ENCODE measurements around the gene DAPK1.

The DAPK1 gene

GRCh38 chr9:87497604-87498045 is at the start of gene DAPK1:
TSS of gene DAPK1 (plus strand) at chr9:87497867. CDS start at chr9:87499078, 1,211 bp downstream.
- peak; percentile 82 for ATAC-seq
- TF ChIP-seq ZNF70 (CRISPR knock-in tag; IDR thresholded peaks at IDR 0.05) (no peak), PPARA (CRISPR knock-in tag; IDR thresholded peaks at IDR 0.05; ENCODE audit: borderline replicate concordance) (no peak), ESRRG (CRISPR knock-in tag; IDR thresholded peaks at IDR 0.05) (no peak), ZC3H10 (CRISPR knock-in tag; IDR thresholded peaks at IDR 0.05) (no peak), RARB (CRISPR knock-in tag; IDR thresholded peaks at IDR 0.05) (no peak), TSHZ2 (CRISPR knock-in tag; IDR thresholded peaks at IDR 0.05) (no peak), GLIS3 (CRISPR knock-in tag; IDR thresholded peaks at IDR 0.05) (no peak), TCF4 (CRISPR knock-in tag; IDR thresholded peaks at IDR 0.05; ENCODE audit: borderline replicate concordance) (no peak), BACH2 (CRISPR knock-in tag; IDR thresholded peaks at IDR 0.05; ENCODE audit: borderline replicate concordance) (no peak), ISL1 (CRISPR knock-in tag; IDR thresholded peaks at IDR 0.05) (no peak), ARNTL (CRISPR knock-in tag; IDR thresholded peaks at IDR 0.05; ENCODE audit: borderline replicate concordance, low read depth) (no peak), ZNF8 (CRISPR knock-in tag; IDR thresholded peaks at IDR 0.05) (no peak), TOX (CRISPR knock-in tag; IDR thresholded peaks at IDR 0.05; ENCODE audit: borderline replicate concordance) (no peak), OSR1 (CRISPR knock-in tag; IDR thresholded peaks at IDR 0.05) (no peak), CSDC2 (CRISPR knock-in tag; IDR thresholded peaks at IDR 0.05) (no peak), SNAI2 (CRISPR knock-in tag; IDR thresholded peaks at IDR 0.05) (no peak), ZNF565 (CRISPR knock-in tag; conservative IDR thresholded peaks at IDR 0.05; ENCODE audit: low read depth) (no peak)
- TF ChIP-seq, protein P1, sequence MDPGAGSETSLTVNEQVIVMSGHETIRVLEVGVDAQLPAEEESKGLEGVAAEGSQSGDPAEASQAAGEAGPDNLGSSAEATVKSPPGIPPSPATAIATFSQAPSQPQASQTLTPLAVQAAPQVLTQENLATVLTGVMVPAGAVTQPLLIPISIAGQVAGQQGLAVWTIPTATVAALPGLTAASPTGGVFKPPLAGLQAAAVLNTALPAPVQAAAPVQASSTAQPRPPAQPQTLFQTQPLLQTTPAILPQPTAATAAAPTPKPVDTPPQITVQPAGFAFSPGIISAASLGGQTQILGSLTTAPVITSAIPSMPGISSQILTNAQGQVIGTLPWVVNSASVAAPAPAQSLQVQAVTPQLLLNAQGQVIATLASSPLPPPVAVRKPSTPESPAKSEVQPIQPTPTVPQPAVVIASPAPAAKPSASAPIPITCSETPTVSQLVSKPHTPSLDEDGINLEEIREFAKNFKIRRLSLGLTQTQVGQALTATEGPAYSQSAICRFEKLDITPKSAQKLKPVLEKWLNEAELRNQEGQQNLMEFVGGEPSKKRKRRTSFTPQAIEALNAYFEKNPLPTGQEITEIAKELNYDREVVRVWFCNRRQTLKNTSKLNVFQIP (CRISPR knock-in tag; IDR thresholded peaks at IDR 0.05; ENCODE audit: borderline replicate concordance, low read depth) = no peak
- TF ChIP-seq, protein P2, sequence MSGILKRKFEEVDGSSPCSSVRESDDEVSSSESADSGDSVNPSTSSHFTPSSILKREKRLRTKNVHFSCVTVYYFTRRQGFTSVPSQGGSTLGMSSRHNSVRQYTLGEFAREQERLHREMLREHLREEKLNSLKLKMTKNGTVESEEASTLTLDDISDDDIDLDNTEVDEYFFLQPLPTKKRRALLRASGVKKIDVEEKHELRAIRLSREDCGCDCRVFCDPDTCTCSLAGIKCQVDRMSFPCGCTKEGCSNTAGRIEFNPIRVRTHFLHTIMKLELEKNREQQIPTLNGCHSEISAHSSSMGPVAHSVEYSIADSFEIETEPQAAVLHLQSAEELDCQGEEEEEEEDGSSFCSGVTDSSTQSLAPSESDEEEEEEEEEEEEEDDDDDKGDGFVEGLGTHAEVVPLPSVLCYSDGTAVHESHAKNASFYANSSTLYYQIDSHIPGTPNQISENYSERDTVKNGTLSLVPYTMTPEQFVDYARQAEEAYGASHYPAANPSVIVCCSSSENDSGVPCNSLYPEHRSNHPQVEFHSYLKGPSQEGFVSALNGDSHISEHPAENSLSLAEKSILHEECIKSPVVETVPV (CRISPR knock-in tag; IDR thresholded peaks at IDR 0.05) = no peak
- TF ChIP-seq, protein P3, sequence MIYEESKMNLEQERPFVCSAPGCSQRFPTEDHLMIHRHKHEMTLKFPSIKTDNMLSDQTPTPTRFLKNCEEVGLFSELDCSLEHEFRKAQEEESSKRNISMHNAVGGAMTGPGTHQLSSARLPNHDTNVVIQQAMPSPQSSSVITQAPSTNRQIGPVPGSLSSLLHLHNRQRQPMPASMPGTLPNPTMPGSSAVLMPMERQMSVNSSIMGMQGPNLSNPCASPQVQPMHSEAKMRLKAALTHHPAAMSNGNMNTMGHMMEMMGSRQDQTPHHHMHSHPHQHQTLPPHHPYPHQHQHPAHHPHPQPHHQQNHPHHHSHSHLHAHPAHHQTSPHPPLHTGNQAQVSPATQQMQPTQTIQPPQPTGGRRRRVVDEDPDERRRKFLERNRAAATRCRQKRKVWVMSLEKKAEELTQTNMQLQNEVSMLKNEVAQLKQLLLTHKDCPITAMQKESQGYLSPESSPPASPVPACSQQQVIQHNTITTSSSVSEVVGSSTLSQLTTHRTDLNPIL (CRISPR knock-in tag; IDR thresholded peaks at IDR 0.05; ENCODE audit: low read depth) = no peak

DNA sequence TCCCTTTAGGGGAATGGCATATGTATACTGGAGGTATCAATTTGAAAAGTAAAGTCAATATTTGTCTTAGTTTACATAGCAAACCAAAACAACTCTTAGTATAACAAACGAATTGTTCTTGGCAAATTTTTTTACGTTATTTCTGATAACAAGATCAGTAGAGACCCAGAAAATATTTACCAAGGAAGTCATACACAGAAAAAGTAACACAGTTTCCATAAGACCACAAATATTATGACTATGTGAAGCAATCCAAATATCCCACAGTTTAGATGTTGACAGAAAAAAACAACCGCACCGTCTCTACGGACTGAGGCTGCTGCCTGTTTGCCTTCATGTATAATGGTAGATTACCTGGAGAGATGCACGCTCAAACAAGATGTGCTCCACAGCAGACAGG is 46.5 kb upstream of the DAPK1 start:
- ATAC-seq = no peak
- TF ChIP-seq SNAI2 (CRISPR knock-in tag; IDR thresholded peaks at IDR 0.05) (no peak), ZNF8 (CRISPR knock-in tag; IDR thresholded peaks at IDR 0.05) (no peak), GLIS3 (CRISPR knock-in tag; IDR thresholded peaks at IDR 0.05) (no peak), ZFP30 (CRISPR knock-in tag; IDR thresholded peaks at IDR 0.05) (no peak), TOX (CRISPR knock-in tag; IDR thresholded peaks at IDR 0.05; ENCODE audit: borderline replicate concordance) (no peak), ZNF565 (CRISPR knock-in tag; conservative IDR thresholded peaks at IDR 0.05; ENCODE audit: low read depth) (no peak), ARNTL (CRISPR knock-in tag; IDR thresholded peaks at IDR 0.05; ENCODE audit: borderline replicate concordance, low read depth) (no peak), ISL1 (CRISPR knock-in tag; IDR thresholded peaks at IDR 0.05) (no peak), BACH2 (CRISPR knock-in tag; IDR thresholded peaks at IDR 0.05; ENCODE audit: borderline replicate concordance) (no peak), CSDC2 (CRISPR knock-in tag; IDR thresholded peaks at IDR 0.05) (no peak), RARB (CRISPR knock-in tag; IDR thresholded peaks at IDR 0.05) (no peak), ZNF70 (CRISPR knock-in tag; IDR thresholded peaks at IDR 0.05) (no peak), TSHZ2 (CRISPR knock-in tag; IDR thresholded peaks at IDR 0.05) (no peak)
- TF ChIP-seq, protein P2 (CRISPR knock-in tag; IDR thresholded peaks at IDR 0.05) = no peak
- TF ChIP-seq, protein P4, sequence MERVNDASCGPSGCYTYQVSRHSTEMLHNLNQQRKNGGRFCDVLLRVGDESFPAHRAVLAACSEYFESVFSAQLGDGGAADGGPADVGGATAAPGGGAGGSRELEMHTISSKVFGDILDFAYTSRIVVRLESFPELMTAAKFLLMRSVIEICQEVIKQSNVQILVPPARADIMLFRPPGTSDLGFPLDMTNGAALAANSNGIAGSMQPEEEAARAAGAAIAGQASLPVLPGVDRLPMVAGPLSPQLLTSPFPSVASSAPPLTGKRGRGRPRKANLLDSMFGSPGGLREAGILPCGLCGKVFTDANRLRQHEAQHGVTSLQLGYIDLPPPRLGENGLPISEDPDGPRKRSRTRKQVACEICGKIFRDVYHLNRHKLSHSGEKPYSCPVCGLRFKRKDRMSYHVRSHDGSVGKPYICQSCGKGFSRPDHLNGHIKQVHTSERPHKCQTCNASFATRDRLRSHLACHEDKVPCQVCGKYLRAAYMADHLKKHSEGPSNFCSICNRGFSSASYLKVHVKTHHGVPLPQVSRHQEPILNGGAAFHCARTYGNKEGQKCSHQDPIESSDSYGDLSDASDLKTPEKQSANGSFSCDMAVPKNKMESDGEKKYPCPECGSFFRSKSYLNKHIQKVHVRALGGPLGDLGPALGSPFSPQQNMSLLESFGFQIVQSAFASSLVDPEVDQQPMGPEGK (CRISPR knock-in tag; IDR thresholded peaks at IDR 0.05; ENCODE audit: borderline replicate concordance) = no peak

All from SK-N-SH treated with all-trans-retinoic acid at 6 μM for 48 hours (cell line).